Cortex of kidney (tissue), 1 donor: ENCODE measurements around the gene IQGAP1.
"Not testable (repeated sequence)": the region's sequence is repeated elsewhere in the genome, so short reads cannot be mapped to it uniquely, and the experiment has no call there.

Experiments
- DNase-seq: peaks from one replicate; lab custom pipeline; 2025; lab: John Stamatoyannopoulos, UW

IQGAP1 gene

DNA sequence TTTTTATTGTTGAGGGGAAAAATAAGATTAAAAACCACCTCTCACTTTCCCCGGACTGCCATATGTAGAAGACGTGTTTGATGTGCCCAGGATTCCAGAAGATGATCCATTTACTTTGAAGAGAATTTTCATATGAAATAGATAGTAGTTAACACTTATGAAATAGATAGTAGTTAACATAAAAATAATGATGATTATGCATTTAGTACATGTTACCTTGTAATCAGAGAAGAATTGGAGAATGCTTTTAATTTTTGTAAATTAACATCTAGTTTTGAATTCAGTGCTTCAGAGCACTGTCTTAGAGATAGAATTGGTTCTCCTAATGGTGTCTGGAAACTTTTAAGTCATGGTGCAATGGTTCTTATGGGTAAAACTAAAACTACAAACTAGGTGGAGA, 95.6 kb downstream of the IQGAP1 start:
- no peak for DNase-seq

- DNase-seq, result no peak
Measured at GRCh38 chr15:90487186-90487585, 99.1 kb downstream of the IQGAP1 start.

DNA sequence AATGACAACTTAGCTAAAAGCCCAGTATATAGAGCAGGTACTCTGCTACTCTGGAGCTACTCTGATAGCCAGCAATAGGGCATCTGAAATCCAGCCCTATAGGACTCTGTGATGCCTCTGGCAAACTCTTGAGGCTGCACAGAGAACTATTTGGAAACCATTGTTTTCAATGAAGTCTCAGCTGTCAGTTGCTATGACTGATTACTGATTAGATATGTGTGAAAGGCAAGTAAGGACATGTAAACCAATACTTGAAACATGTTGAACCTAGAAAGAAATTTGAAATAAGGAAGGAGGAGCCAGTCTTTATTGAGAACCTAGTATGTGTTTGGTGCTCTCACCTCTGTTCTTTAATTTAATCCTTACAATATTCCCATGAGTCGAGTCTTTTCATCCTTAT, 101.5 kb downstream of the IQGAP1 start:
- no peak for DNase-seq

GRCh38 chr15:90489944-90490343, 101.9 kb downstream of the IQGAP1 start:
- no peak for DNase-seq

DNA sequence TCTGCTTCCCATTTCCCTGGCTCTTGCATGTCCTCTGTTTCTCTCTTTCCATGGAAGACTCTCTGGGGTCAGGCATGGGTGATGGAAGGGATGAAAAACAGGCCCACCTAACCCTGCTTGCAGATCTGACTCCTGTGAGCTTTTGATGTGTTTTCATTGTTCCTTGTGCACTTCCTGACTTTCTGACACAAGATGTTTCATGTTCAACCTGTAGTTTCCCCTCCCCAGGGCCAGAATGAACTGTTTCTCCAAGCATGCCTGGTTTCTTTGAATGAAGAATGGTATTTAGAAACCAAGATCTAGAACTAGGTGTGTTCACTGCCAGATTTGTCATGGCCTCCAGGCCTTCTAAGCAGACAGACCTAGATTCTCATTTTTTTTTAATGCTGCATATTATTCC, 105.6 kb downstream of the IQGAP1 start:
- DNase-seq, result no peak

DNA sequence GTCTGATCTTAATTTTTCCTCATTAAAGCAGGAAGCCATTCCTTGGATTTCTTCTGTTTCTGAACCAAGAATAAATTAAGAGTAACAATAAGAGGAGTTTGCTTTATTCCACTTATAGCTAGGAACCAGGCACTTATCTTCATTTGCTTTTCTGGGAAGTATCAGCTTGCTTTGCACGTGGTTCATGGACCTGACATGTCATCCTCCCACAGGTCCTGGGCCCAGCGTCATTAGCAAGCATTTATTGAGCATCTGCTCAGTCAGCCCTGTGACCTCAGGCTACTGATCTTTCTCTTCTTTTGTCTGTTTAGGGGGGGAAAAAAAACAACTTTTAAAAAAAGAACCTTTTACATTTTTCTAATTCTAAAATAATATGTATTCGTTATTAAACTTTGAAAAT, 107.0 kb downstream of the IQGAP1 start:
- DNase-seq, result no peak

GRCh38 chr15:90496791-90497190, 108.7 kb downstream of the IQGAP1 start:
- DNase-seq, result no peak

GRCh38 chr15:90497376-90497775, 109.3 kb downstream of the IQGAP1 start:
- DNase-seq, result no peak

DNA sequence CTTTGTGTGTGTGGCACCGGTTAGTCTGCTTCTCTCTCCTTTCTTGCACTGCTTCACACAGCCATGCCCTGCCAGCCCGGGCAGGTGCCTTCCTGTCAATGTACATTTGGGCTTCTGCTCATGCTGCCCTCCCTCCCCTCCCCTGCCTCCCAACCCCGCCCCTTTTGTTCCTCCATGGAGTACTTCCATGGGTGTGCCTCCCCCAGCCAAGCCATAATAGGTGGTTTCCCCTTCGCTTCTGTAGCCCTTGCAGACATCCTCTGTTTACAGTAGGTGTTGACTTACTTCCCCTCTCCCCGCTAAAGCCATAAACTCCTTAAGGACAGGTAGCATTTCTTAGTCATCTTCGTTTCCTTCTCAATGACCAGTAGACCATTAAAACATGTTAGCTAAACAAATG, 109.9 kb downstream of the IQGAP1 start:
- no peak for DNase-seq

- DNase-seq, result no peak
Measured at GRCh38 chr15:90500171-90500570, 112.1 kb downstream of the IQGAP1 start.

GRCh38 chr15:90501898-90502297, 113.9 kb downstream of the IQGAP1 start:
- DNase-seq, result no peak

DNA sequence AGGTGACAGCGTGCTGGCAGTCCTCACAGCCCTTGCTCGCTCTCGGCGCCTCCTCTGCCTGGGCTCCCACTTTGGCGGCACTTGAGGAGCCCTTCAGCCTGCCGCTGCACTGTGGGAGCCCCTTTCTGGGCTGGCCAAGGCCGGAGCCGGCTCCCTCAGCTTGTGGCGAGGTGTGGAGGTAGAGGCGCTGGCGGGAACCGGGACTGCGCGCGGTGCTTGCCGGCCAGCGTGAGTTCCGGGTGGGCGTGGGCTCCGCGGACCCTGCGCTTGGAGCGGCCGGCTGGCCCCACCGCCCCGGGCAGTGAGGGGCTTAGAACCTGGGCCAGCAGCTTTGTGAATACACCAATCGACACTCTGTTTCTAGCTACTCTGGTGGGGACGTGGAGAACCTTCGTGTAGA, 122.7 kb downstream of the IQGAP1 start:
- not testable (repeated sequence) for DNase-seq

- DNase-seq, result not testable (repeated sequence)
Measured at GRCh38 chr15:90511211-90511618, 123.2 kb downstream of the IQGAP1 start.

- DNase-seq, result no peak
Measured at GRCh38 chr15:90512276-90512675, 124.2 kb downstream of the IQGAP1 start.

DNA sequence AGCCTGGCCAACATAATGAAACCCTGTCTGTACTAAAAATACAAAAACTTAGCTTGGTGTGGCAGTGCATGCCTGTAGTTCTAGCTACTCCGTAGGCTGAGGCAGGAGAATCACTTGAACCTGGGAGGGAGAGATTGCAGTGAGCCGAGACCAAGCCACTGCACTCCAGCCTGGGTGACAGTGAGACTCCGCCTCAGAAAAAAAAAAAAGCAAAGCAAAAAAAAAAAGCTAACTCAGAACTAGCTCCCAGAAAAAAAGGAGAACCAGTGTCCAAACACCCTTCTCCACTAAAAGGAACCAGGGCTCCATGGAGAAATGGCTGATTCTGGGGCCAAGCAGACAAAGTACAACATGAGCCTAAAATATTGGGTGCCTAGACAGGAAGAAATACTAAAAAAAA, 124.9 kb downstream of the IQGAP1 start:
- DNase-seq, result no peak

GRCh38 chr15:90513448-90513847, 125.4 kb downstream of the IQGAP1 start:
- DNase-seq, result no peak

DNA sequence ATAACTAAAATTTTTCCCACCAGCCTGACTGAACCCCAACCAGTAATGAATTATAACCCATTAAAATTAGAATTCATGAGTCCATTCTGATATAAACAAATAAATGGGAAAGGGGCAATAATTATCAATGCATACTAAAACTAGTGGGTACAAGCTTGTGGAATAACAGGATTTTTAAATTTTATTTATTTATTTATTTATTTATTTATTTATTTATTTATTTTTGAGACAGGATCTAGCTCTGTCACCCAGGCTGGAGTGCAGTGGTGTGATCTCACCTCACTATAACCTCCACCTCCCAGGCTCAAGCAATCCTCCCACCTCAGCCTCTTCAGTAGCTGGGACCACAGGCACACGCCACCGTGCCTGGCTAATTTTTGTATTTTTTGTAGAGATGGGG, 125.9 kb downstream of the IQGAP1 start:
- DNase-seq, result not testable (repeated sequence)

DNA sequence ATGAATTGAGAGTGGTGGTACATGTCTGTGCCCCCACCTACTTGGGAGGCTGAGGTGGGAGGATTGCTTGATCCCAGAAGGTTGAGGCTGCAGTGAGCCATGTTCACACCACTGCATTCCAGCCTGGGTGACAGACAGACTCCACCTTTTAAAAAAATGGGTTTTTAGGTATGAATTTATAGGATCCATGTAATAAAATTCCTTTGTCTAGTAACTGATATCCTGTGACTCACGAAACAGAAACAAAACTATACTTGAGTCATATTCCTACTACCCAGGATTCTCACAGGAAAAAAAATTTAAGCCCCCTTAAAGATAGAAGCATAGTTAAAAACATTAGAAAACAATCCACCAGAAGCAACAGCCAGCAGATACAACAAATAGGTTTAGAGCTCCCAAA, 131.6 kb downstream of the IQGAP1 start:
- DNase-seq, result no peak

- no peak for DNase-seq
Measured at GRCh38 chr15:90520365-90520764, 132.3 kb downstream of the IQGAP1 start.

DNA sequence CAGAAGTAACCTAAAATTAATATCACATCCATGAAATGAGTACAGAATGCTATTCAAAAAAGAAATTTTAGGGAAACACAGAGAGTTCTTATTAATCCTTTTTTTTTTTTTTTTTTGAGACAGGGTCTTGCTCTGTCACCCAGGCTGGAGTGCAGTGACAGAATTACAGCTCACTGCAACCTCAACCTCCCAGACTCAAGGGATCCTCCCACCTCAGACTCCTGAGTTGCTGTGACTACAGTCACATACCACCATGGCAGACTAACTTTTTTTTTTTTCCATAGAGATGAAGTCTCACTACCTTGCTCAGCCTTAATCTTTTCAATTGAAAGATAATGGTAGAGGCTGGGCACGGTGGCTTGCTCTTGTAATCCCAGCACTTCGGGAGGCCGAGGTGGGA, 135.3 kb downstream of the IQGAP1 start:
- no peak for DNase-seq

DNA sequence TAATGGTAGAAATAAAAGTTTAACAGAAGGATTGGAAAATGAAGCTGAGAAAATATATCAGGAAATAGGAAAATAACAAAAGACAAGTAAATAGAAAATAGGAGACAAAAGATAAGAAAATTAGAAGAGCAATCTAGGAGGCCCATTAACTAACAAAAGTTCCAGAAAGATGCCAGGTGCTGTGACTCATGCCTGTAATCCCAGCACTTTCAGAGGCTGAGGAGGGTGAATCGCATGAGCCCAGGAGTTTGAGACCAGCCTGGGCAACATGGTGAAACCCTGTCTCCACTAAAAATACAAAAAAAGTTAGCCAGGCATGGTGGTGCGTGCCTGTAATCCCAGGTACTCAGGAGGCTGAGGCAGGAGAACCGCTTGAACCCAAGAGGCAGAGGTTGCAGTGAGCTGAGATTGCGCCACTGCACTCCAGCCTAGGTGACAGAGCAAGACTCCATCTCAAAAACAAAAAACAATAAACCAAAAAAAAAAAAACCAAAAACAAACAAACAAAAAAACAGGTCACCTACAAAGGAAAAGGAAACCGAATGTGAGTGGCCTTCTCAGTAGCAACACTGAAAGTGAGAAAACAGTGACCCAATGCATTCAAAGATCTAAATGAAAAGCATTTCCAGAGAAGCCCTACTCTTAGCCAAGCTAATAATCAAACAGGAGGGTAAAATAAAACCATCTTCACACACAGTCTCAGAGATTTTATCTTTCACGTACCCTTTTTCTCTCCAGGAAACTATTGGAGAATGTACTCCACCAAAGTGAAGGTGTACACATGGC, 136.2 kb downstream of the IQGAP1 start:
- not testable (repeated sequence) for DNase-seq

DNA sequence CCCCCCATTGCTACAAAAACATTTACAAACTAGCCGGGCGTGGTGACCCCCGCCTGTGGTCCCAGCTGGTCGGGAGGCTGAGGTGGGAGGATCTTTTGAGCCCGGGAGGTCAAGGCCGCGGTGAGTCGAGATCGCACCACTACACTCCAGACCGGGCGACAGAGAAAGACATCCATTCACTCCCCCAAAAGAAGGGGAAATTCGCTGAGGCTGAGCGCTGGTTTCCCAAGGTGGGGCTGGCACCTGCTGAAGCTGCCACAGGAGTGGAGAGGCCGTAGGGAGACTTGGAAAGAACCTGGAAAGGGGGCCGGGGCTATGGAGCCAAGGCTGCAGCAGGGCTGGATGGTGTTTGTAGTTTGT, 140.9 kb downstream of the IQGAP1 start:
- DNase-seq, result no peak

GRCh38 chr15:90529371-90530249, 141.6 kb downstream of the IQGAP1 start, which contains the start of gene CRTC3:
TSS of gene CRTC3 (plus strand) at chr15:90529923. CDS start at chr15:90530072, 149 bp downstream.
- no peak for DNase-seq
